Tibial nerve (tissue), 4 donors: ENCODE measurements around the gene MROH8.

ENCODE experiments used
- CTCF ChIP-seq, 5 experiments: fragments of 200-600 bp in 3 of 5; fragments of 450-650 bp in 2 of 5; sonication (generic) in 3 of 5; IDR thresholded peaks; one replicate each; pipeline ENCODE4 v1.5.1; 2016 to 2019; ENCODE audit warnings: antibody characterized with exemption in 5 of 5, mild to moderate bottlenecking in 3 of 5, moderate library complexity in 2 of 5
- EP300 ChIP-seq, 2 donors: sonication (generic); formaldehyde crosslinking; IDR thresholded peaks; one replicate each; pipeline ENCODE4 v1.6.1; 2017; ENCODE audit warnings: antibody characterized with exemption in 2 of 2, mild to moderate bottlenecking in 1 of 2
- POLR2A ChIP-seq, 2 donors: fragments of 450-650 bp; IDR thresholded peaks; one replicate each; pipeline ENCODE4 v1.6.1; 2017; ENCODE audit warnings: antibody characterized with exemption in 2 of 2, mild to moderate bottlenecking in 2 of 2, moderate library complexity in 2 of 2

GRCh38 chr20:37071481-37071911, 107.9 kb downstream of the MROH8 start:
- TF ChIP-seq POLR2A (IDR thresholded peaks at IDR 0.05) = no peak
- no peak for TF ChIP-seq CTCF (IDR thresholded peaks at IDR 0.05)
- TF ChIP-seq EP300 (IDR thresholded peaks at IDR 0.05) = no peak
